IMR-90 (cell line): Measurements from ENCODE around the gene FBXO9.
A peak's percentile ranks its signal among the peaks of the same experiment; 100 is the strongest.

Source experiments
- CEBPB ChIP-seq: IDR thresholded peaks from 2 replicates; pipeline ENCODE4 v1.6.1; 2012; ENCODE audit warnings: low read depth, low read length, improper control_type of control experiment
- MAFK ChIP-seq: IDR thresholded peaks from 2 replicates; pipeline ENCODE4 v1.6.1; 2012; ENCODE audit warnings: low read depth, low read length, improper control_type of control experiment
- MXI1 ChIP-seq: IDR thresholded peaks from 2 replicates; pipeline ENCODE4 v1.6.1; 2012; ENCODE audit warnings: low read depth, mild to moderate bottlenecking, low read length, moderate library complexity, borderline replicate concordance
- POLR2A ChIP-seq: IDR thresholded peaks from 2 replicates; pipeline ENCODE4 v1.6.1; 2012; ENCODE audit warnings: mild to moderate bottlenecking, low read depth, low read length
- RAD21 ChIP-seq: IDR thresholded peaks from 2 replicates; pipeline ENCODE4 v1.6.1; 2012; ENCODE audit warnings: low read length, improper control_type of control experiment
- RCOR1 ChIP-seq: IDR thresholded peaks from 2 replicates; pipeline ENCODE4 v1.6.1; 2012; ENCODE audit warnings: mild to moderate bottlenecking, low read length, improper control_type of control experiment; ENCODE audit not compliant: insufficient replicate concordance
- SMC3 ChIP-seq: fragments of 150-350 bp; IDR thresholded peaks from 2 replicates; pipeline ENCODE4 v1.6.1; 2016; ENCODE audit warnings: low read depth, mild to moderate bottlenecking, antibody characterized with exemption, low read length, moderate library complexity
- USF2 ChIP-seq: fragments of 150-350 bp; IDR thresholded peaks from 2 replicates; pipeline ENCODE4 v1.6.1; 2017; ENCODE audit warnings: mild to moderate bottlenecking, antibody characterized with exemption, low read length, low read depth
- TF ChIP-seq, protein P1 (sequence below): conservative IDR thresholded peaks from 2 replicates; pipeline ENCODE4 v1.5.1; 2012; ENCODE audit warnings: mild to moderate bottlenecking, low read depth, low read length, improper control_type of control experiment

- TF ChIP-seq CEBPB (no peak), POLR2A (no peak), SMC3 (no peak), RCOR1 (no peak), USF2 (no peak), MAFK (no peak), RAD21 (no peak), MXI1 (no peak)
- TF ChIP-seq, protein P1, sequence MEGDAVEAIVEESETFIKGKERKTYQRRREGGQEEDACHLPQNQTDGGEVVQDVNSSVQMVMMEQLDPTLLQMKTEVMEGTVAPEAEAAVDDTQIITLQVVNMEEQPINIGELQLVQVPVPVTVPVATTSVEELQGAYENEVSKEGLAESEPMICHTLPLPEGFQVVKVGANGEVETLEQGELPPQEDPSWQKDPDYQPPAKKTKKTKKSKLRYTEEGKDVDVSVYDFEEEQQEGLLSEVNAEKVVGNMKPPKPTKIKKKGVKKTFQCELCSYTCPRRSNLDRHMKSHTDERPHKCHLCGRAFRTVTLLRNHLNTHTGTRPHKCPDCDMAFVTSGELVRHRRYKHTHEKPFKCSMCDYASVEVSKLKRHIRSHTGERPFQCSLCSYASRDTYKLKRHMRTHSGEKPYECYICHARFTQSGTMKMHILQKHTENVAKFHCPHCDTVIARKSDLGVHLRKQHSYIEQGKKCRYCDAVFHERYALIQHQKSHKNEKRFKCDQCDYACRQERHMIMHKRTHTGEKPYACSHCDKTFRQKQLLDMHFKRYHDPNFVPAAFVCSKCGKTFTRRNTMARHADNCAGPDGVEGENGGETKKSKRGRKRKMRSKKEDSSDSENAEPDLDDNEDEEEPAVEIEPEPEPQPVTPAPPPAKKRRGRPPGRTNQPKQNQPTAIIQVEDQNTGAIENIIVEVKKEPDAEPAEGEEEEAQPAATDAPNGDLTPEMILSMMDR, result peak; percentile 21
Measured at GRCh38 chr6:53070806-53071205, 5.6 kb downstream of the FBXO9 start.
